Mucosa of stomach (tissue), 1 donor: ENCODE data around the gene GLRX2.
A peak's percentile ranks its signal among the peaks of the same experiment; 100 is the strongest.

Source experiments
- H3K27me3 ChIP-seq: one replicate; pipeline ENCODE4 v1.7.0; 2013; ENCODE audit warnings: mild to moderate bottlenecking, low read length; ENCODE audit not compliant: control insufficient read depth, insufficient read depth
- H3K36me3 ChIP-seq: one replicate; pipeline ENCODE4 v1.7.0; 2013; ENCODE audit warnings: low read length; ENCODE audit not compliant: control insufficient read depth, insufficient read depth
- H3K4me1 ChIP-seq: one replicate; pipeline ENCODE4 v1.7.0; 2013; ENCODE audit warnings: mild to moderate bottlenecking, low read length; ENCODE audit not compliant: control insufficient read depth, insufficient read depth
- H3K4me3 ChIP-seq: one replicate; pipeline ENCODE4 v1.7.0; 2013; ENCODE audit warnings: low read length
- H3K9ac ChIP-seq: one replicate; pipeline ENCODE4 v1.7.0; 2013; ENCODE audit warnings: mild to moderate bottlenecking, low read length, moderate library complexity
- H3K9me3 ChIP-seq: one replicate; pipeline ENCODE4 v1.7.0; 2013; ENCODE audit warnings: mild to moderate bottlenecking, low read length, moderate library complexity; ENCODE audit not compliant: control insufficient read depth
- donor health status: Pancreatic carcinoma.

GLRX2 gene

DNA sequence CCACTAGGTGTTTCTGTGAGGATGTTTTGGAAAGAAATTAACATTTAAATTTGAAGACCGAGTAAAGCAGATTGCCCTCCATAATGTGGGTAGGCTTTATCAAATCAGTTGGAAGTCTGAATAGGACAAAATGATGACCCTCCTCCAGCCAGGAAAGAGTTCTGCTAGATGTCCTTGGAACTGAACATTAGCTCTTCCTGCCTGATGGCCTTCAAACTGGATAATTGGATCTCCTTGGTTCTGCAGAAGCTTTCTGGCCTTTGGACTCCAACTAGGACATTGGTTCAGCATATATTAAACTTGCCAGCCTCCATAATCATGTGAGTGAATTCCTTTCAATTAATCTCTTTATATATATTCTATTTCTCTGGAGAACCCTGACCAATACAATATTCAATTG lies 4.4 kb upstream of the GLRX2 start:
- no peak overlapping the region for H3K4me3 ChIP-seq

DNA sequence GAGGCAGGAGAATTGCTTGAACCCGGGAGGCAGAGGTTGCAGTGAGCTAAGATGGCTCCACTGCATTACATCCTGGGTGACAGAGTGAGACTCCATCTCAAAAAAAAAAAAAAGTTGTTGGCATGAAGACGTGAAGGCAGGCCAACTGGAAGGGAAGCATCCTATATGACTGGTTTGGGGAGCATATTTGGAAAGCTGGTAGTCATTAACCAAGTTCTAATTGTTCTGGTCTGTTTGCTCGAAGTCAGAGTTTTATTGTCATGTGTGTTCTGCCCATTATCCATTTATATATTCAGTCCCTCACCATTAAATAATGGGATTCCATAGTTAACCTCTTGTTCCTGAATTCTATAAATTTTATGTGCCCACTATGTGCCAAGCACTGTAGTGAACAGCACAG lies 3.3 kb upstream of the GLRX2 start:
- Histone ChIP-seq H3K27me3 (no peaks in the 10 kb centered on the region), H3K9me3 (no peaks in the 10 kb centered on the region), H3K4me1 (peaks cover 7% of the 10 kb centered on the region), H3K36me3 (no peaks in the 10 kb centered on the region), H3K4me3 (no peak overlapping the region), H3K9ac (no peak overlapping the region)

More for the DNA sequence above, 4.4 kb upstream of the GLRX2 start:
- no peaks in the 10 kb centered on the region for H3K27me3 ChIP-seq
- no peaks in the 10 kb centered on the region for H3K9me3 ChIP-seq
- no peaks in the 10 kb centered on the region for H3K4me1 ChIP-seq
- H3K9ac ChIP-seq, result no peak overlapping the region
- no peaks in the 10 kb centered on the region for H3K36me3 ChIP-seq

DNA sequence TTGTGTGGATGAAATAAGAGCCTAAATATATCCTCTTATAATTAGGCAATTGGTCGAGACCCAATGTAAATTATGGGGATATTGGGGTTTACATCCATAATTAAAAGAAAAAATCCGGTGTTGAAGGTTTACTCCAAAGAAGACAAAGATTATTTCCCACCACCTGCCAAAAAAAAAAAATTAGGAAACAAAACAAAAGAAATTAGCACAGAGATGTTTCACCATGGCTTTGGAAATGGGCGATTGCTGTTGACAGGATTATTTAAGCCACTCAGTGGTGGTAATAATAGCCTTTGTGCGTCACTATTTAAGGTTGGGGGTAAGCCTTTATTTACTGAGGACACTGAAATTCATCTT lies 585 bp upstream of the GLRX2 start:
- no peaks in the 10 kb centered on the region for H3K9me3 ChIP-seq
- peak overlapping the region; percentile 76 for H3K4me3 ChIP-seq
- H3K4me1 ChIP-seq, result peaks cover 8% of the 10 kb centered on the region
- peak overlapping the region; percentile 81 for H3K9ac ChIP-seq
- H3K27me3 ChIP-seq, result no peaks in the 10 kb centered on the region
- H3K36me3 ChIP-seq, result no peaks in the 10 kb centered on the region

DNA sequence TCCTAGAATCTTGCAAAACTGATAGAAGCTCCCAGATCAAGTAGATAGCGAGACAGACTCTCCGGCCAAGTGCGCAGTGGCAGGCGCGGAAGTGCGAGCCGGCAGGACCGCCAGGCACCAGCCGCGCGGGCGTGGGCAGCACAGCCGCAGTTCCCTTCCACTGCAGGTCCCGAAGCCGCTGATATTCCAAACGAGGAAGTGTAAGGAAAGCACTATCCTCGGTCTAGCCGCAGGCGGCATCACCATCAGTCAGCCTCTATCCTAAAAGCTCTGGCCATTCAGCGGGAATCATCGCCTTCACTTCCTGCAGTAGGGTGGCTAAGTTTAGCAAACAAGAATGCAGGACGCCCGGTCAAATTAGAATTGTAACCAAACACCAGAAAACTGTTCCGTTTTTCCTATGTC lies 710 bp downstream of the GLRX2 start:
- Histone ChIP-seq H3K4me3 (peak overlapping the region; percentile 76), H3K36me3 (peaks cover 3% of the 10 kb centered on the region), H3K27me3 (no peaks in the 10 kb centered on the region), H3K9ac (peak overlapping the region; percentile 81), H3K4me1 (peaks cover 8% of the 10 kb centered on the region), H3K9me3 (no peaks in the 10 kb centered on the region)

DNA sequence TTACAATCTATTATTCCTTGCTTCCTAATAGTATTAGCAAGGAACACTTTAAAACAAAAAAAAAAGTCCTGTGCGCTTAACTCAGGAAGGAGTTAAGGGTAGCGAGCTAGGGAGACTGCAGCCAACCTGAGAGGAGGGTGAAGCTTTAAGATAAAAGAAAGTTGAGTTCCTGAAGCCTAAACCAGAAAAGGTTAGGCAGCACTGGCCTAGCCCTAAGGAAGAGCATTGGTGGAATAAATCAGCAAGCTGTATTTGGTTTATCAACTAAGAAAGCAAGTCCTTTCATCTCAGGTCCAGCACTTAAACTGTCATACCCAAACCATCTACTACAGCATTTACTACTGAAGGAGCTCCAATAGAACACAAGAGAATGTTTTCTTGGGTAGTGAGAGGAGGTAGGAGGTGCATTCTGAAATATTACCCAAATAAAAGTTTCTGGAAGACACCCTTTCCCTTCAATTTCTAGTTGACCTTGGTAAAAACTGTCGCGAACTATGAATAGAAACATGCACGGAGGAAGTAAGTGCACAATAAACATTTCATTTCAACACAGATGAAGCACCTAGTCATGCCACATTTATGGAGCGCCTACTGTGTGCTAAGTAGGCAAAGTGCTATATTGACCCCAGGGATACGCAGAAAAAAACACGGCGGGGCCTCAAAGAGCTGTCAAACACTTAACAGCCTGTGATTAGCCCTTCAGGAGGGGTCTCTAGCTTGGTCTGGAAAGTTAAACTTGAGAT lies 1.3 kb downstream of the GLRX2 start:
- Histone ChIP-seq H3K9ac (peak overlapping the region; percentile 81), H3K4me3 (peak overlapping the region; percentile 76), H3K36me3 (peaks cover 8% of the 10 kb centered on the region), H3K4me1 (peaks cover 8% of the 10 kb centered on the region), H3K9me3 (no peaks in the 10 kb centered on the region), H3K27me3 (no peaks in the 10 kb centered on the region)

DNA sequence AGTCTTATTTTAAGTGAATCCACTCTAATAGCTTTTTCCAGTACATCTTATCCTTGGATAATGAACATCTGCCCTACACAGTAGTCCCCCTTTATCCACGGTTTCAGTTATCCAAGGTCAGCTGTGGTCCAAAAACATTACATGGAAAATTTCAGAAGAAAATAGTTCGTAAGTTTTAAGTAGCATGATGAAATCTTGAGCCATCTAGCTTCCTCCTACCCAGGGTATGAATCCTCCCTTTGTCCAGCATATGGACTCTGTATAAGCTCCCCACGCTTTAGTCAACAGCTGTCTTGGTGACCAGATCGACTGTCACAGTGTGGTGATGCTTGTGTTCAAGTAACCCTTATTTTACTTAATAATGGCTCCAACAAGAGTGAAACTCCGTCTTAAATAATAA lies 2.6 kb downstream of the GLRX2 start:
- no peak overlapping the region for H3K4me3 ChIP-seq
- H3K9ac ChIP-seq, result no peak overlapping the region
- H3K36me3 ChIP-seq, result peaks cover 9% of the 10 kb centered on the region
- no peaks in the 10 kb centered on the region for H3K9me3 ChIP-seq
- H3K27me3 ChIP-seq, result no peaks in the 10 kb centered on the region
- H3K4me1 ChIP-seq, result peaks cover 8% of the 10 kb centered on the region

DNA sequence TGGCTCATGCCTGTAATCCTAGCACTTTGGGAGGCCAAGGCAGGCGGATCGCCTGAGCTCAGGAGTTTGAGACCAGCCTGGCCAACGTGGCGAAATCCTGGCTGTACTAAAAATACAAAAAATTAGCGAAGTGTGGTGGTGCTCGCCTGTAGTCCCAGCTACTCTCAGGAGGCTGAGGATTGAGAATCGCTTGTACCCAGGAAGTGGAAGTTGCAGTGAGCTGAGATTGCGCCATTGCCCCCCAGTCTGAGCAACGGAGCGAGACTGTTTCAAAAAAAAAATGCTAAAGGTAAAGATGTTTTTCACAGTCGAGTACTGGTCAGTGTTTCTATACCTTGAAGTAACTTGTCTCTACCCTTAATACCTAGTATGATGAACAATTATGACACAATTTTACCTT lies 11.1 kb downstream of the GLRX2 start:
- Histone ChIP-seq H3K36me3 (peaks cover 2% of the 10 kb centered on the region), H3K9ac (no peak overlapping the region), H3K4me3 (no peak overlapping the region)

DNA sequence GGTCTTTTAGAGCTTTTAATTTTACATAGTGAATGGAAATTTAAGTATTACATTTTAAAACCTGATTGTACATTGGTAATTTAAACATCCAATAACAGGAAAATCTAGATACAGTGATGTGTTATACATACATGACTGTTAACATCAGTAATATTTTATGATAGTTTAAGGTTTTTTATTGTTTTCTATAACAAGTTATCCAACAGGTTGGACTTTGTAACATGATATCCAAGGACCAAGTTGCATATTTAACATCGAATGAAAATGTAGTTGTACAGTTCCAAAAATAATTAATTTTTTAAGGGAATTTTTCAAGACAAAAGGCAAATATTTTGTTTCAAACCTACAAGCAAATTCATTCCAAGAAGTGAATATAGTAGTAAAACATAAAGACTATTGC lies 14.3 kb downstream of the GLRX2 start:
- H3K27me3 ChIP-seq, result no peaks in the 10 kb centered on the region
- no peaks in the 10 kb centered on the region for H3K4me1 ChIP-seq
- no peaks in the 10 kb centered on the region for H3K36me3 ChIP-seq
- no peak overlapping the region for H3K9ac ChIP-seq
- no peaks in the 10 kb centered on the region for H3K9me3 ChIP-seq
- H3K4me3 ChIP-seq, result no peak overlapping the region

More for the DNA sequence above, 11.1 kb downstream of the GLRX2 start:
- Histone ChIP-seq H3K27me3 (no peaks in the 10 kb centered on the region), H3K9me3 (no peaks in the 10 kb centered on the region), H3K4me1 (no peaks in the 10 kb centered on the region)

DNA sequence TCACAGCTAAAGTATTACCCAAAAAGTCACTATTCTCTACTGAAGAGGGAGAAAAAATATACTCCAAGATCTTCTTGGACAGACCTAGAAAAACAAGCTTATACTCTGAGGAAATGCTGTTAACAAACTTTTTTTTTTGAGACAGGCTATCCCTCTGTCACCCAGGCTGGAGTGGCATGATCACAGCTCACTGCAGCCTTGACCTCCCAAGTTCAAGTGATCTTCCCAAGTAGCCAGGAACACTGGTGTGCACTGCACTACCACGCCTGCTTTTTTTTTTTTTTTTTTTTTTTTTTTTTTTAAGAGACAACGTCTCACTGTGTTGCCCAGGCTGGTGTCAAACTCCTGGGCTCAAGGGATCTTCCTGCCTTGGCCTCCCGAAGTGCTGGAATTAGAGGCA lies 17.3 kb downstream of the GLRX2 start:
- no peaks in the 10 kb centered on the region for H3K9me3 ChIP-seq
- no peaks in the 10 kb centered on the region for H3K27me3 ChIP-seq
- H3K9ac ChIP-seq, result no peak overlapping the region
- H3K4me3 ChIP-seq, result no peak overlapping the region
- H3K36me3 ChIP-seq, result no peaks in the 10 kb centered on the region
- H3K4me1 ChIP-seq, result no peaks in the 10 kb centered on the region

DNA sequence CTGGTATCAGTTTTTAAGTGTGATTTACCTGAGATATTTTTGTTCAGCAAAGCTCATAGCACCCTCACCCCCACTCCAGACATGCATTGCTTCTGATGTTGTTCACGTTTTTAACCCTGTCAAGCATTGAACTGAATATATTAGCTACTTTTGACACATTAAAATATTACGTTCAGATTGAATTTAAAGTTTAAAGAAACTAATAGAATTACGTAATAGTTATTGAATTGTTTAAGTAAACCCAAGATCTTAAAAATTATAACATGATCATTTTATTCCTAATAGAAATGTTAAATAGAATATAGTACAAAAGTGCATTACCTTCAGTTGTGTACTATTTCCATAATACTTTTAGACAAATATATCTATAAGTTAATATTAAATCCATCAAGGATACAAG lies 18.9 kb downstream of the GLRX2 start:
- Histone ChIP-seq H3K9me3 (no peaks in the 10 kb centered on the region), H3K9ac (no peak overlapping the region), H3K36me3 (no peaks in the 10 kb centered on the region), H3K4me3 (no peak overlapping the region), H3K4me1 (no peaks in the 10 kb centered on the region), H3K27me3 (no peaks in the 10 kb centered on the region)

DNA sequence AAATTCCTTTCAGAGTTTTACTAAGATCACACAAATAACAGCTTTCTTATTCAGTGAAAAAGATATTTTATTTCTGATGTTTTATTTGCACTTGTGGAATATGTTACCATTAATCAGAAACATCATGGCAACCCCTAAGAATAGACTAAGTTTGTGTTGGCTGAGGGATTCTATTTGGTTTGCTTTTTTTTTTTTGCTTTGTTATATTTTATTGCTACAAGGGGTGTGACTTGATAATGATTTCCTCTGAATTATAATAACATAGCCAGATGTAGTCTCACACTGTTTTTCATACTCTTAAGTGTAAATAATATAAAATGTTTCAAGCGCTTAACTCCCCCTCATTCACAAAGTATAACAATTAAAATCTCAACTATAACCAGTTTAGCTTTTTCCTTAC lies 20.0 kb downstream of the GLRX2 start:
- no peaks in the 10 kb centered on the region for H3K36me3 ChIP-seq
- H3K4me3 ChIP-seq, result no peak overlapping the region
- H3K4me1 ChIP-seq, result no peaks in the 10 kb centered on the region
- H3K9me3 ChIP-seq, result no peaks in the 10 kb centered on the region
- no peak overlapping the region for H3K9ac ChIP-seq
- no peaks in the 10 kb centered on the region for H3K27me3 ChIP-seq

DNA sequence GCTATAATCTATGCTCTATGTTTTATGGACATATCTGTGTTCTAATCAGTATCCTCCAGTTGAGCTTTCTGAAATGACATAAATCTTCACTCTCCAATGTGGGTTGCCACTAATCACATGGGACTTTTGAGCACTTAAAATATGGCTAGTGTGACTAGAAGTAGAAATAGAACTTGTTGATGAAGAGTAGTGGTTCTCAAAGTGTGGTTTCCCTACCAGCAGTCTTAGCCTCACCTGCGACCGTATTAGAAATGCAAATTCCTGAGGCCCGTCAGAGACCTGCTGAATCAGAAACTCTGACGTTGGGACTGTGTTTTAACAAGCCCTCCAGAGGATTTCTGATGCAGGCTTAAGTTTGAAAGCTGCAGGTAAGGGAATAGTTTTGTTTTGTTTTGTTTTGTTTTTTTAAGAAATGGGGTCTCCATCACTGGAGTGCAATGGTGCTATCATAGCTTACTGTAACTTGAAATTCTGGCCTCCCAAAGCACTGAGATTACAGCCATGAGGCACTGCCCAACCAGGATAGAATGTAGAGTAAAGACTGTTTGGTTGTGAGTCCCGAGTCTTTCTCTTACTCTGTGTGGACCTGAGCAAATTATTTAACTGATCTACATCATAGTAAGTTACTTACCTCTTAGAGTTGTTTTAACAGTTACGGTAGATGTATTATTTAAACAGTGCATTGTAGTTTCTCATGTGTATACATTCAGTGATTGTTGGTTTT lies 21.7 kb downstream of the GLRX2 start:
- no peaks in the 10 kb centered on the region for H3K4me1 ChIP-seq
- H3K9me3 ChIP-seq, result no peaks in the 10 kb centered on the region
- no peaks in the 10 kb centered on the region for H3K27me3 ChIP-seq
- no peak overlapping the region for H3K9ac ChIP-seq
- no peak overlapping the region for H3K4me3 ChIP-seq
- H3K36me3 ChIP-seq, result no peaks in the 10 kb centered on the region
